ENCODE results near the gene NQO2. TPM values are rescaled to one million over a fixed set of nuclear protein-coding genes. Genes with fewer than 3 reads are reported as not detected.

NQO2 gene
- total and polyA plus RNA-seq, 2 donors (not counting 1 experiment from before 2014, with no cell fraction given), result 12.1 to 13.5 TPM

GRCh38 chr6:3041147-3041546 is 41.5 kb downstream of the NQO2 start:
- H3K4me1 ChIP-seq (ENCODE audit: control insufficient read depth, extremely low read depth, insufficient read depth, low read length), result no peaks in the 10 kb centered on the region
- H2AFZ ChIP-seq (ENCODE audit: low read length), result no peak overlapping the region

GRCh38 chr6:3041606-3042005 is 41.9 kb downstream of the NQO2 start:
- Histone ChIP-seq H3K79me2 (ENCODE audit: control insufficient read depth, insufficient read depth, low read length) (no peaks in the 10 kb centered on the region), H3K27ac (ENCODE audit: insufficient read depth, low read length) (no peak overlapping the region), H3K9me3 (ENCODE audit: control insufficient read depth, insufficient read depth, low read depth, low read length) (no peaks in the 10 kb centered on the region), H2AFZ (ENCODE audit: low read length) (no peak overlapping the region), H3K36me3 (ENCODE audit: control insufficient read depth, insufficient read depth, low read length) (no peaks in the 10 kb centered on the region), H4K20me1 (ENCODE audit: control insufficient read depth, extremely low read depth, insufficient read depth, low read length) (no peaks in the 10 kb centered on the region), H3K4me2 (ENCODE audit: extremely low read depth, insufficient read depth, low read length) (no peak overlapping the region), H3K4me3 (replicated peaks in 1 of 4; ENCODE audit: control extremely low read depth in 1 of 4, insufficient read depth in 1 of 4, low read depth in 3 of 4, low read length in 4 of 4) (no peak overlapping the region), H3K4me1 (ENCODE audit: control insufficient read depth, extremely low read depth, insufficient read depth, low read length) (no peaks in the 10 kb centered on the region), H3K27me3 (ENCODE audit: control insufficient read depth, insufficient read depth, low read length) (peaks cover 4% of the 10 kb centered on the region), H3K9ac (ENCODE audit: insufficient read depth, low read length) (no peak overlapping the region)
- no peak for DNase-seq (ENCODE audit: low read depth in 2 of 2)
- no peak for TF ChIP-seq CTCF (conservative IDR thresholded peaks at IDR 0.05 in 1 of 2, IDR thresholded peaks at IDR 0.05 in 1 of 2; ENCODE audit: low read depth in 1 of 2, low read length in 2 of 2)
- no peak for TF ChIP-seq EZH2 (IDR thresholded peaks at IDR 0.05; ENCODE audit: low read length, missing control alignments)

More at GRCh38 chr6:3041147-3041546, 41.5 kb downstream of the NQO2 start:
- no peak overlapping the region for H3K27ac ChIP-seq (ENCODE audit: insufficient read depth, low read length)
- no peak overlapping the region for H3K4me3 ChIP-seq (replicated peaks in 1 of 4; ENCODE audit: control extremely low read depth in 1 of 4, insufficient read depth in 1 of 4, low read depth in 3 of 4, low read length in 4 of 4)
- no peak overlapping the region for H3K4me2 ChIP-seq (ENCODE audit: extremely low read depth, insufficient read depth, low read length)
- H3K79me2 ChIP-seq (ENCODE audit: control insufficient read depth, insufficient read depth, low read length), result no peaks in the 10 kb centered on the region
- no peaks in the 10 kb centered on the region for H4K20me1 ChIP-seq (ENCODE audit: control insufficient read depth, extremely low read depth, insufficient read depth, low read length)
- TF ChIP-seq CTCF (conservative IDR thresholded peaks at IDR 0.05 in 1 of 2, IDR thresholded peaks at IDR 0.05 in 1 of 2; ENCODE audit: low read depth in 1 of 2, low read length in 2 of 2) (no peak), EZH2 (IDR thresholded peaks at IDR 0.05; ENCODE audit: low read length, missing control alignments) (no peak)
- peaks cover 4% of the 10 kb centered on the region for H3K27me3 ChIP-seq (ENCODE audit: control insufficient read depth, insufficient read depth, low read length)
- no peak for DNase-seq (ENCODE audit: low read depth in 2 of 2)
- H3K9ac ChIP-seq (ENCODE audit: insufficient read depth, low read length), result no peak overlapping the region
- H3K9me3 ChIP-seq (ENCODE audit: control insufficient read depth, insufficient read depth, low read depth, low read length), result no peaks in the 10 kb centered on the region
- H3K36me3 ChIP-seq (ENCODE audit: control insufficient read depth, insufficient read depth, low read length), result no peaks in the 10 kb centered on the region

GRCh38 chr6:3045369-3045768 is 45.7 kb downstream of the NQO2 start:
- H2AFZ ChIP-seq (ENCODE audit: low read length), result no peak overlapping the region
- H3K4me3 ChIP-seq (replicated peaks in 1 of 4; ENCODE audit: control extremely low read depth in 1 of 4, insufficient read depth in 1 of 4, low read depth in 3 of 4, low read length in 4 of 4), result no peak overlapping the region
- no peak overlapping the region for H3K9ac ChIP-seq (ENCODE audit: insufficient read depth, low read length)
- H3K27ac ChIP-seq (ENCODE audit: insufficient read depth, low read length), result no peak overlapping the region
- H3K27me3 ChIP-seq (ENCODE audit: control insufficient read depth, insufficient read depth, low read length), result peaks cover 2% of the 10 kb centered on the region
- DNase-seq (ENCODE audit: low read depth in 2 of 2), result no peak
- no peaks in the 10 kb centered on the region for H3K79me2 ChIP-seq (ENCODE audit: control insufficient read depth, insufficient read depth, low read length)
- H4K20me1 ChIP-seq (ENCODE audit: control insufficient read depth, extremely low read depth, insufficient read depth, low read length), result no peaks in the 10 kb centered on the region
- no peaks in the 10 kb centered on the region for H3K36me3 ChIP-seq (ENCODE audit: control insufficient read depth, insufficient read depth, low read length)
- no peaks in the 10 kb centered on the region for H3K4me1 ChIP-seq (ENCODE audit: control insufficient read depth, extremely low read depth, insufficient read depth, low read length)
- H3K4me2 ChIP-seq (ENCODE audit: extremely low read depth, insufficient read depth, low read length), result no peak overlapping the region
- no peak for TF ChIP-seq CTCF (conservative IDR thresholded peaks at IDR 0.05 in 1 of 2, IDR thresholded peaks at IDR 0.05 in 1 of 2; ENCODE audit: low read depth in 1 of 2, low read length in 2 of 2)
- no peak for TF ChIP-seq EZH2 (IDR thresholded peaks at IDR 0.05; ENCODE audit: low read length, missing control alignments)
- no peaks in the 10 kb centered on the region for H3K9me3 ChIP-seq (ENCODE audit: control insufficient read depth, insufficient read depth, low read depth, low read length)

All from fibroblast of lung (primary cell).